Fibroblast of peridontal ligament (primary cell): ENCODE measurements around the gene TMEM45B.
A peak's percentile ranks its signal among the peaks of the same experiment; 100 is the strongest.
"Not testable (repeated sequence)": the region's sequence is repeated elsewhere in the genome, so short reads cannot be mapped to it uniquely, and the experiment has no call there.

Experiments used
- DNase-seq: peaks from one replicate; pipeline ENCODE4 v3.0.0-alpha.2; 2010; ENCODE audit errors: extremely low read depth

The TMEM45B gene

GRCh38 chr11:129852125-129852740, 36.6 kb downstream of the TMEM45B start:
- DNase-seq: no peak

DNA sequence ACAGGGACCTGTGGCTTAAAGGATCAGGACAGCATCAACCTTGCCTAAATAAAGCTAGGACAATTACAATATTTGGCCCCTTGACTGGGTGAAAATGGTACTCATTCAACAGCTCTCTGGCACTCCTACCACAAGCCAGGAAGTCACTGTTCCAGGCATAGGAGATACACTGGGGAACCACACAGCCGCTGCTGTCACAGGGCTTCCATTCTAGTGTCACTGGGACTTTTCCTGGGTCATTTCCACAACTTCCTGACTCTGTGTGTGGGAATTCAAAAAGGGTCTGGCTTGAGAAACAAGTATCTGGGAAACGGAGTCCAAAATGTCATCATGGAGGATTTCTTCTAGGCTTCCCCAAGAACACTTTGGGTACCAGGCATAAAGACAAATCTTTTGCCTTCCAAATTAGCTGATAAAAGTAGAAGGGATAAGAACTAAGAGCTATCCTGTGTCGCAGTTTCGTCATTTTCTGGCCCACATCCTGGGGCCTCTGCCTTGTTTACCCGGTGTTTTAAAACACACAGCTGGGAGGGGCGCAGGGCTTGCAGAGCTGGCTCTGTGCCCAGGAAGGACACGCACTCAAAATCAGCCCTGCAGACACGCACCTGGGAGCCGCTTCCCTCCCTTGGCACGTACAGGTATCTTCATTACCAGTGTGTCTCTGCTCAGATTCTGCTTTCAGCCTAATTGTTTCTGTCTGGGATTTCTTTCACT, 38.0 kb downstream of the TMEM45B start:
- peak; percentile 29 for DNase-seq

- DNase-seq: no peak
Measured at GRCh38 chr11:129854232-129854805, 38.7 kb downstream of the TMEM45B start.

- no peak for DNase-seq
Measured at GRCh38 chr11:129855086-129855485, 39.4 kb downstream of the TMEM45B start.

- no peak for DNase-seq
Measured at GRCh38 chr11:129856036-129856435, 40.4 kb downstream of the TMEM45B start.

DNA sequence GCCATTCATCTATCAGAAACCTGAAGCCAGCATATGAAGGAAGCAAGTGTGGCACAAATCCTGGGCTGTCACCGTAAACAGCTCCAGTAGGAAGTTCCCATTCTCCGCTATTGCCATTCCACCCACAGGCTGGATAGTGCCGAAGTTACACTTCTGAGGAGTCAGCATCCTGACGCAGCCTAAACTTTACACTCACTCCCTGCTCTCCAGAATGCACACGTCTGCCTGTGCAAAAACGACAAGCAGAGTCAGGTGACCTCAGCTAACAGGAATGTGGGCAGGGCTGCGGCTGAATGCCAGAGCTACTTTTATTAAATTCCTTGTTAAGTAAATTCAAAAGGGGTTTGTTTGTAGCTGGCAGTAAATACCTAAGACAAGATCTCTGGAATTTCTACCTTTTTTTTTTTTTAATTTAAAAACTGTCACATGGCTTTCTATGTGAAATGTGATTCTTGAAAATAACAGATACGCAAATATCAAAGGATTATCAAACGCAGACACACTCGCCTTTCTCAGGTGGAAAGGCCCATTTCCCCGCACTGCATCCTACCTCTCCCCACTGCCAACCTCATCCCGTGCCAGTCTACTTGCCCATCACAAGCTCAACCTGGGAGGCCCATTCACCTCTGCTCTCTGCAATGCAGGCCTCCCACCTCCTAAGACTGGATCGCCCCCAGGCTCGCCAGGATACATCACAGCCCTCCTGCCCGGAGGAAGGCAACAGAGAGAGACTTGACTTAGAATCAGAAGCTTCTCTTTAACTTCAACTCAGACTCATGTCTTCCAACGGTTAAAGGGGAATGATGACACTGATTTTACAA, 46.3 kb downstream of the TMEM45B start:
- DNase-seq: peak; percentile 71

DNA sequence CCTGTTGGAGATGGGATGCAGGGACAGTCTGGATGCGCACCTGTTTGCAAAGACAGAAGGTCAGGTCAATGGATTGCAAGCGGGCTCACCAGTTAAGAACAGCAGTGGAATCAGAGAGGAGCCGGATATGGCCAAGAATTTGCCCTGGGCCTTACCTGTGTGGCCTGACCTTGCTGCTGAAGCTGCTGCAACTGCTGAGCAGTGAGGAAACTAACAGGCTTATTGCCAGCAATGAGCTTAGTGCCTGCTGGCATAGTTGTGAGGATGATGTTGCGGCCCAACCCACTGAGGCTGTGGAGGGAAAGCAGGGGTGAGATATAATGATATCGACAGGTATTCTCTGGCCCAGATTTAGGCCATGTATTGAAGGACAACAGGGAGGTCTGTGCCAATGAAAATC, 49.2 kb downstream of the TMEM45B start:
- DNase-seq: no peak

- DNase-seq: no peak
Measured at GRCh38 chr11:129865701-129866100, 50.1 kb downstream of the TMEM45B start.

DNA sequence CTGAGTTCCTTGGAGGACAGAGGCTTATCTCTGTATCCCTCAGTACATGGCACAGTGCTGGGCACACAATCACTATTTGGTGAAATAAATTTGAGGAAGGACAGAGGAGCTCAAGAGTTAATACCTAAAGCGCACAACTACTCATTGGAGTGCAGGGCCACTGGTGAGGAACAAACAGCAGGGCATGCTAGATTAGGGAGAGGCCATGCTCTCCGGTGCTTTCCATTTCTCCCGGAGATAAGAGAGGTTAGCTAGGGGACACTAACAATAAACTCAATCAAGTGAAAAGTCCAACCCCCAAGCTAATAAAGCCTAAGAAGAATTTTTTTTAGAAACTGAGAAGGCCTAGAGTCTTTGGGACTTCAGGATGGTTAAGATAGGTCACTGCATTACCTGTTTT, 50.7 kb downstream of the TMEM45B start:
- DNase-seq: no peak

DNA sequence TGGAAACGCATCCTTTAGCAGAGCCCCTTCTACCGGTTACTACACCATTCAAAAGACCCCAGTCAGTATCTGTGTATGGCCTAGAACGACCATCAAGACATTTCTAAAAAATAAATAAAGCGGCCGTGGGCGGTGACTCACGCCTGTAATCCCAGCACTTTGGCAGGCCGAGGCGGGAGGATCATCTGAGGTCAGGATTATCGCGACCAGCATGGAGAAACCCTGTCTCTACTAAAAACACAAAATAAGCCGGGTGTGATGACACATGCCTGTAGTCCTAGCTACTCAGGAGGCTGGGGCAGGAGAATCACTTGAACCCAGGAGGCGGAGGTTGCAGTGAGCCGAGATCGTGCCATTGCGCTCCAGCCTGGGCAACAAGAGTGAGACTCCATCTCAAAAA, 53.0 kb downstream of the TMEM45B start:
- DNase-seq: not testable (repeated sequence)

DNA sequence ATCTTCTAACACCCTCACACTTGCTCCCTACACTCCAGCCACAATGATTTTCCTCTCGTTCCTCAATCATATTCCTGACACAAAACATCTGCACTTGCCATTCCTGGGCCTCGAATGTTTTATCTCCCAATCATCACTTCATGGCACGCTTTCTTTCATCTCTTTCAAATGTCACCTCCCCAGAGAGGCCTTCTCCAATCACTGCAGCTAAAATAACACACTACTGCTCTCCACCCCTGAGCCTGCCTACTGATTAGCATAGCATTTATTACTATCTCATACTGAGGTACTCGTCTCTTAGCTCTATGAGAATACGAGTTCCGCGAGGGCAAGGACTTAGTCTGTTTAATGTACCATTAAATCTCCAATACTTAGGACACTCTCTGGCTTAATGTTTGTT, 56.3 kb downstream of the TMEM45B start:
- DNase-seq: no peak

DNA sequence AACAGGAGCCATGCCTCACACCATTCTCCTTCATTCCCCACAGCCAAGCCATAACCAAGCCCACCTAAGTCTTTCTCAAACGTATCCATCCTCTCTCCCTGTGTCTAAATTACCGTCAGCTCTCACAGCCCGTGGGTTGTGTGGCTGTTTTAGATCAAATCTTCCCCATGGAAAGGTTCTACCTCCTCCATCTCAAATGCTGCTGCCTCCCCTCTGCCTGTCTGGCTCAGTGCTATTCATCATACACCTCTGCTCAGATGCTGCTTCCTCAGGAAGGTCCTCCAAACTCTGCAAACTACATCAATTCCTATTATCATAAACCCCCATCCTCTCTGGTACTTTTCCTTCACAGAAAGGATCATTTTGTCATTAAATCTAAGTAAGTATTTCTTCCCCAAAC, 64.7 kb downstream of the TMEM45B start:
- no peak for DNase-seq

GRCh38 chr11:129881570-129882170, 66.0 kb downstream of the TMEM45B start:
- DNase-seq: peak; percentile 21

- no peak for DNase-seq
Measured at GRCh38 chr11:129884581-129884980, 68.9 kb downstream of the TMEM45B start.

DNA sequence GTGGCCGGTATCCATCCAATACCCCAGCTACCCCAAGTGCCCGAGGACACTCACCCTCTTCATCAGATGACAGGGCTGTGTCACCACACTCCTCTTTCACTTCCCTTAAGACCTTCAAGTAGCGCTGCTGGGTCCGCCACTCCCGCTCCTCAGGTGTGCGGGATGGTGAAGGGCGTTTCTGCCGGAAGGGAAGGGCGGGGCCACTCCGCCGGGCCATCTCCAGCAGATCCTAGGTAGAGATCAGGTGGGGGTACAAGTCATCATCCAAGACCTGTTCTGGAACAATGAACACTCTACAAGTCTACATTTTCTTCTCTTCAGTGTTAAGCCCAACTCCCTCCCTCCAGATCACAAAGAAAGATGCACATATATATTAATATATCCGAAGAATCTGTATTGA, 69.7 kb downstream of the TMEM45B start:
- no peak for DNase-seq

- no peak for DNase-seq
Measured at GRCh38 chr11:129888451-129888850, 72.8 kb downstream of the TMEM45B start.

GRCh38 chr11:129894278-129895125, 78.9 kb downstream of the TMEM45B start:
- DNase-seq: peak; percentile 8

DNA sequence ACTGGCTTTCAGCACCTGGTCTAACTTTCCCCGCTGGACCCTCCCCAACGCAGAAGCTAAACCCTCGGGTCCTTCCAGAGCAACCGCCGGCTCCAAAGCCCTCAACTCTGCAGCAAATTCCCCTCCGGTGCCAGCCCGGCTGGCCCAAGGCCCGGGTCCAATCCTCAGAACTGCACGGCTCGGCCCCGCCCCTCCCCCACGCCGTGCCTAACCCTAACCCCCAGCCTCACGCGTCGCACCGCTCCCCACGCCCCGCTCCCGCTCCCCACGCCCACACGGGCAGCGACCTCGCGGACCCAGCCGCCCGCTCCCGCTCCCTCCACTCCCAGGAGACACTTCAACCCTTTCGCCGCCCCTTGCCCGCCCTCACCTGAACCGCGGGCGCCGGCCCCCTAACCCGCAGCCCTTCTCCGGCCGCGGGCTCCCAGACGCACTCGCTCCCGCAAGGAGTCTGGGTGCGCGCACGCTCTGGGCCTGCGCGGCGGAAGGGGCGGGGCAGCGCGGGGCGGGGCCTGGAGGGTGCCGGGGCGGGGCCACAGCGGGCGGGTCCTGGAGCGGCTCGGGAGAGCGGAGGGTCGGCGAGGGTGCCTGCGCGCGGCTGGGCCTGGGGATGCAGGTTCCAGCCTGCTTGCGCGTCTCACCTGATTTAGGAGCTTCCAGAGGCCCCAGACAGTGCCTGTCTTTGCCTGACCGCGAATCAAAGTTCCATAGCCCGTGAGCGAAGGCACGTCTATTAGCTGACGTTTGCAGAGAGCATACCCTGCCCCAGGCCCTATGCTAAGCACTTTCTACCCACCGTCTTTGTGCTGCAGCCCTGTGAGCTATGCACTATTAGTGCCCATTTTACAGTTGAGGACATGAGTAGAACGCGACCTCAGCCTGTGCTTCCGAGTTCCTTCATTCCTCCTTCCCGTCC, 79.7 kb downstream of the TMEM45B start, which contains the start of gene NFRKB:
NFRKB (minus strand) TSS at position 453 of the 916 bp plus-strand sequence. CDS start 2,729 bp downstream, outside the sequence.
- peak; percentile 39 for DNase-seq

DNA sequence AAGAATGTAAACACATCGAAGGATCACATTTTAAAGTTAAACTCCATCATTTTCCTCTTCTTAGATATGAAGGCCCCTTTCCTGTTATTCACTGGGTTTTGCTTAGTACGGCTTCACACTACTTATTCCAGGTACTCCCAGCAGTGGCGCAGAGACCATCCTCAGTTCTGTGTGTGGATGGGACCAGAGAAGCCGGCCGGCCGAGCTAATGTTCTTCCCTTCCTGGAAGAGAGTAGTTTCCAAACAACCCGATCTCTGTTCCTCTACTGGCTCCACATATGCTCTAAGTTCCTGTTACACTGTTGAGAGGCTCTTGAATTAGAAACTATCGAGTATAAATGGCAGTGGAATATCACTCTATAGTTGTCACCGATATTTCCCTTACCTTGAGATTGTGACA, 80.4 kb downstream of the TMEM45B start:
- DNase-seq: peak; percentile 2

DNA sequence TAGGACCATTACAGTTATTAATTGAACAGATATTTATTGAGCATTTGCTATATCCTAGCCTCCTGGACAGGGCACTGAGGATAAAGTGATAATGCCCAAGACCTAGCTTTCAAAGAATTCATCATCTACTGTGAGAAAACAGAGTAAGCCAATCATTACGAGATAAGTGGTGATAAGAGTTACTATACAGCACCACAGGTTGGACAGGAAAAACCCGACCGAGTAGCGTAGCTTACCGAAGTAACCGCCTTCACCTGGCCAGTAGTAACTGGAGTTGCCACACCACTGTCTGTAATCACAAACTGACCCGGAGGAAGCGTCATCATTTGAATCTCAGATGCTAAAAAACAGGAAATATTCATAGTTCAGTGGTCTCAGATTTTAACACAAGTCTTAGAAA, 89.8 kb downstream of the TMEM45B start:
- DNase-seq: no peak
